H54 (cell line): ENCODE measurements around the gene SLC44A5.

Experiments
- DNase-seq: peaks from one replicate; pipeline ENCODE4 v3.0.0; 2011; ENCODE audit warnings: low spot score, mixed read lengths; ENCODE audit not compliant: insufficient read length
- FAIRE-seq: peaks from 3 replicates; lab custom pipeline; 2011; peaks lifted over from hg19 to GRCh38; lab: Jason Lieb, UNC
- POLR2A ChIP-seq: IDR thresholded peaks from 2 replicates; pipeline ENCODE4 v1.6.1; 2011; ENCODE audit warnings: low read depth, mild to moderate bottlenecking, low read length

SLC44A5 gene

GRCh38 chr1:75575837-75576236 is 35.1 kb downstream of the SLC44A5 start:
- no peak for TF ChIP-seq POLR2A
- FAIRE-seq (no peak), DNase-seq (no peak)

- DNase-seq: no peak
- FAIRE-seq: no peak
These were observed 43.7 kb downstream of the SLC44A5 start for GRCh38 chr1:75567191-75567590.

DNA sequence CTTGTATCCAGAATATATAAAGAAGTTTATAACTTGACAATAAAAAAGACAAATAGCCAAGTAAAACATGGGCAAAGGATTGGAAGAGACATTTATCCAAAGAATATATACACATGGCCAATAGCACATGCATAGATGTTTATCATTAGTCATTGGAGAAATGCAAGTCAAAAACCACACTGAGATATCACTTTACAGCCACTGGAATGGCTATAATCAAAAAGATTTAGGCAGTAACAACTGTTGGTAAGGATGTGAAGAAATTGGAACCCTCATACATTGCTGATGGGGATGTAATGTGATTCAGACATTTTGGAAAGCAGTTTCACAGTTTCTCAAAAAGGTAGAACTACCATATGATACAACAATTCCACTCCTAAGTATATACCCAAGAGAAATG is 51.1 kb downstream of the SLC44A5 start:
- FAIRE-seq: no peak
- no peak for DNase-seq
- TF ChIP-seq POLR2A: no peak

More at GRCh38 chr1:75567191-75567590, 43.7 kb downstream of the SLC44A5 start:
- no peak for TF ChIP-seq POLR2A

DNA sequence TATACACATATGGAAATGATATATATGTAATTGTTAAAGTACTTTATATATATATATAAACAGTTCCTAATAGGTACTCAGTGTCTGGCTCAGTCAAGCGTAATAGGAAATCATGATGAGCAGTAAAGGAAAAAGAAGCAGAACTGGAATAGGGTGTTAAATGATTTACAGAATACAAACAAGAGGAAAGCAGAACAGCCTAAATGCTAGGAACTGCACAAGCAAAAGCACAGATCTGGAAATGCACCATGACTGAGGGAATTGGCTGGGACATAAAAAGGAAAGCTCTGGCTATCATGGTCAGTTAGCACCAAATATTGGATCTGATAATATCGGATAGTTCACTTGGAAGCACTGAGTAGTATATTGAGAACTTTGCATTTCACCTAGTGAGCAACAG is 51.8 kb downstream of the SLC44A5 start:
- no peak for TF ChIP-seq POLR2A
- DNase-seq (no peak), FAIRE-seq (no peak)

- TF ChIP-seq POLR2A: no peak
- DNase-seq: no peak
- FAIRE-seq: no peak
These were observed 56.0 kb downstream of the SLC44A5 start for GRCh38 chr1:75554870-75555269.

DNA sequence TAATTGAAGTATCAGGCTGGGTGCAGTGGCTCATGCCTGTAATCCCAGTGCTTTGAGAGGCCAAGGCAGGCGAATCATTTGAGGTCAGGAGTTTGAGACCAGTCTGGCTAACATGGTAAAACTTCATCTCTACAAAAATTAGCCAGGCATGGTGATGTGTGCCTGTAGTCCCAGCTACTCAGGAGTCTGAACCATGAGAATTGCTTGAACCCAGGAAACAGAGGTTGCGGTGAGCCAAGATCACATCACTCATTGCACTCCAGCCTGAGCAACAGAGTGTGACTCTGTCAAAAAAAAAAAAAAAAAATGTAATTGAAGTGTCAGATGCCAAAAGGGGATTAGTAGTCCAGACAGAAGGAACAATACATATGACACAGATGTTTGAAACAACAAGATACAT is 56.7 kb downstream of the SLC44A5 start:
- DNase-seq (no peak), FAIRE-seq (no peak)
- TF ChIP-seq POLR2A: no peak

GRCh38 chr1:75550559-75550958 is 60.4 kb downstream of the SLC44A5 start:
- TF ChIP-seq POLR2A: no peak
- DNase-seq (no peak), FAIRE-seq (no peak)

- FAIRE-seq: no peak
- no peak for DNase-seq
- TF ChIP-seq POLR2A: no peak
These were observed 62.0 kb downstream of the SLC44A5 start for GRCh38 chr1:75548721-75549480.

DNA sequence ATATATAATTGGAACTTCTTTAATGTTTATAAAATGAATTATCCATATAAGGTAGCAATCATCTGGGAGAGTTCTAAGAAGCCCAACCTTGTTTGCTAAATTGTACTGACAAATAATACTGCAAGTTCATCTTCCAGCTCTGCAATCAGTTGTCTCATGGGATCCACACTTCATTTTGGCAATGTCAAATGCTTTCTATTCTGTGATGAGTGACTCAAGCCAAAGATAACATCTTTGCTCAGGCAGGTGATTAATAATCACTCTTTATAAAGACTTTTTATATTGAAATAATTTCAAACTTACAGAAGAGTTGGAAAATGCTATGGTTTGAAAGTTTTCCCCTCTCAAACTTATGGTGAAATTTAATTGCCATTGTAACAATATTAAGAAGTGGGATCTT is 67.2 kb downstream of the SLC44A5 start:
- DNase-seq: no peak
- no peak for FAIRE-seq
- no peak for TF ChIP-seq POLR2A

DNA sequence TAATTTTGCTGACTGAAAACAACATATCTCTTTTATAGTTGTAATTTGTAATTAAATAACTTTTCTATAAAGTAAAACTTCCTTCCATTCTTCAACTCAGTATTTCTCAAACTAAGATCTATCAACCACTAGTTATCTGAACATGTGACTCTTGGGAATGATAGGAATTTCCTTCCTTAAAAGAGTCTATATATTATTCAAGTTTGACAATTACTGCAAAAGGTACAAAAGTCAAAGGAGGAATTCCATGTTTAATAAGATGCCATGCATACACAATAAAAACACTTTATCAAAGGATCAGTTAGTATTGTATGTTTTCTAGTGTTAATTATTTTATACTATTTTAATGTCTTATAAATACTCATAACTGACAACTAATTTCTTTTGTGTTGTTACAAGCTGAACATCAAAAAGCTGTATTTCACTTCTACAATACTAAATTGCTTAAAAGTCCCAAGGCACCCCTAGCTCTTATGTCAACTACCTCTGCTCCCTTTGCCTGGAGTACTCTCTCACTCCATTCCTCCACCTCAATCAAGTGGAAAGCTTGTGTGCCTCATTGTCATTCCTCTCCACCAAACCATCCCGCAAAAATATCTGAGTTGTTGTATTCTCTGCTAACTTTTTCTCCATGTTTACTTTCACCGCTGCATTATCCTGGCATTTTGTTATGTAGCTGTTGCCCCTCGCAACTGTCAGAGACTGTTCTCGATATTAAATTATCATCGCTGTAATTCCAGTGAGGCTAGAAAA is 67.9 kb downstream of the SLC44A5 start:
- FAIRE-seq: no peak
- no peak for TF ChIP-seq POLR2A

GRCh38 chr1:75539230-75540116 is 71.4 kb downstream of the SLC44A5 start:
- peak; percentile 52 for FAIRE-seq
- TF ChIP-seq POLR2A: no peak
- no peak for DNase-seq

More for the DNA sequence above, 67.9 kb downstream of the SLC44A5 start:
- DNase-seq: no peak

GRCh38 chr1:75533085-75533484 is 77.8 kb downstream of the SLC44A5 start:
- DNase-seq: no peak
- FAIRE-seq: no peak
- no peak for TF ChIP-seq POLR2A

- DNase-seq (no peak), FAIRE-seq (no peak)
- no peak for TF ChIP-seq POLR2A
These were observed 79.3 kb downstream of the SLC44A5 start for GRCh38 chr1:75531570-75531969.

- no peak for TF ChIP-seq POLR2A
- DNase-seq: peak; percentile 4
- no peak for FAIRE-seq
These were observed 81.4 kb downstream of the SLC44A5 start for GRCh38 chr1:75529488-75529887.
